ENCODE results near the gene GRIK4. TPM values are rescaled to one million over a fixed set of nuclear protein-coding genes. Genes with fewer than 3 reads are reported as not detected.
A peak's percentile ranks its signal among the peaks of the same experiment; 100 is the strongest.

GRIK4 gene
- total RNA-seq, 1 experiment from 2014 or later = not detected

- Histone ChIP-seq H4K20me1 (ENCODE audit: low read length) (no peaks in the 10 kb centered on the region), H2AFZ (ENCODE audit: low read length) (no peak overlapping the region), H3K4me3 (ENCODE audit: low read length) (no peak overlapping the region), H3K27ac (ENCODE audit: low read length) (no peak overlapping the region), H3K4me2 (ENCODE audit: low read length) (no peak overlapping the region), H3K79me2 (ENCODE audit: low read length) (no peaks in the 10 kb centered on the region), H3F3A (ENCODE audit: low read length, unreplicated experiment) (no peaks in the 10 kb centered on the region), H3K36me3 (ENCODE audit: low read depth, low read length) (no peaks in the 10 kb centered on the region), H3K9ac (ENCODE audit: low read length) (no peak overlapping the region), H3K9me3 (ENCODE audit: low read length) (no peaks in the 10 kb centered on the region), H3K9me2 (replicated peaks; ENCODE audit: low read length) (no peaks in the 10 kb centered on the region), H3K4me1 (ENCODE audit: insufficient read depth, low read length) (no peaks in the 10 kb centered on the region), H3K27me3 (ENCODE audit: low read length) (peaks cover 79% of the 10 kb centered on the region)
- TF ChIP-seq EZH2phosphoT487 (IDR thresholded peaks at IDR 0.05; ENCODE audit: borderline replicate concordance, low read length) (no peak), CTCF (conservative IDR thresholded peaks at IDR 0.05; ENCODE audit: low read depth, low read length) (no peak), EZH2 (IDR thresholded peaks at IDR 0.05; ENCODE audit: low read length, unreplicated experiment) (no peak)
- ChIA-PET POLR2A (ENCODE audit: unreplicated experiment) (no interaction called here), CTCF (no interaction called here)
- BruUV-seq (replicated peaks) = no TSS peak
- intact Hi-C loops (cut with micrococcal nuclease) = no loop called here
- ATAC-seq (no peak), DNase-seq (no peak)
These were observed 140.3 kb downstream of the GRIK4 start for GRCh38 chr11:120651836-120652235.

- Histone ChIP-seq H3K4me3 (ENCODE audit: low read length) (no peak overlapping the region), H3K9me3 (ENCODE audit: low read length) (no peaks in the 10 kb centered on the region), H3K36me3 (ENCODE audit: low read depth, low read length) (no peaks in the 10 kb centered on the region), H2AFZ (ENCODE audit: low read length) (no peak overlapping the region), H3K79me2 (ENCODE audit: low read length) (no peaks in the 10 kb centered on the region), H4K20me1 (ENCODE audit: low read length) (no peaks in the 10 kb centered on the region), H3K9ac (ENCODE audit: low read length) (no peak overlapping the region), H3K4me2 (ENCODE audit: low read length) (no peak overlapping the region), H3K27me3 (ENCODE audit: low read length) (peaks cover 69% of the 10 kb centered on the region), H3K4me1 (ENCODE audit: insufficient read depth, low read length) (no peaks in the 10 kb centered on the region), H3K27ac (ENCODE audit: low read length) (no peak overlapping the region), H3F3A (ENCODE audit: low read length, unreplicated experiment) (no peaks in the 10 kb centered on the region), H3K9me2 (replicated peaks; ENCODE audit: low read length) (no peaks in the 10 kb centered on the region)
- DNase-seq (peak; percentile 37), ATAC-seq (no peak)
- no TSS peak for BruUV-seq (replicated peaks)
- ChIA-PET CTCF (no interaction called here), POLR2A (ENCODE audit: unreplicated experiment) (interaction anchor here (0.5 kb wide), 1 partner anchor 1813 kb away, joined by 4 read pairs; no protein-coding TSS in a partner anchor)
- TF ChIP-seq EZH2phosphoT487 (IDR thresholded peaks at IDR 0.05; ENCODE audit: borderline replicate concordance, low read length) (no peak), EZH2 (IDR thresholded peaks at IDR 0.05; ENCODE audit: low read length, unreplicated experiment) (no peak), CTCF (conservative IDR thresholded peaks at IDR 0.05; ENCODE audit: low read depth, low read length) (0 out of 2 replicates have a peak, but pooled peaks have one; percentile 17)
- intact Hi-C loops (cut with micrococcal nuclease) = no loop called here
These were observed 141.3 kb downstream of the GRIK4 start for GRCh38 chr11:120652705-120653335.

- Histone ChIP-seq H3K4me1 (ENCODE audit: insufficient read depth, low read length) (no peaks in the 10 kb centered on the region), H3K9me3 (ENCODE audit: low read length) (no peaks in the 10 kb centered on the region), H3K4me3 (ENCODE audit: low read length) (no peak overlapping the region), H3K27ac (ENCODE audit: low read length) (no peak overlapping the region), H2AFZ (ENCODE audit: low read length) (no peak overlapping the region), H3F3A (ENCODE audit: low read length, unreplicated experiment) (no peaks in the 10 kb centered on the region), H3K9ac (ENCODE audit: low read length) (no peak overlapping the region), H3K4me2 (ENCODE audit: low read length) (no peak overlapping the region), H3K9me2 (replicated peaks; ENCODE audit: low read length) (no peaks in the 10 kb centered on the region), H3K36me3 (ENCODE audit: low read depth, low read length) (no peaks in the 10 kb centered on the region), H3K79me2 (ENCODE audit: low read length) (no peaks in the 10 kb centered on the region), H3K27me3 (ENCODE audit: low read length) (peaks cover 47% of the 10 kb centered on the region), H4K20me1 (ENCODE audit: low read length) (no peaks in the 10 kb centered on the region)
- intact Hi-C loops (cut with micrococcal nuclease) = no loop called here
- TF ChIP-seq CTCF (conservative IDR thresholded peaks at IDR 0.05; ENCODE audit: low read depth, low read length) = no peak
- no peak for TF ChIP-seq EZH2 (IDR thresholded peaks at IDR 0.05; ENCODE audit: low read length, unreplicated experiment)
- TF ChIP-seq EZH2phosphoT487 (IDR thresholded peaks at IDR 0.05; ENCODE audit: borderline replicate concordance, low read length) = no peak
- CTCF ChIA-PET = no interaction called here
- DNase-seq = no peak
- BruUV-seq (replicated peaks) = no TSS peak
- POLR2A ChIA-PET (ENCODE audit: unreplicated experiment) = no interaction called here
- ATAC-seq = no peak
These were observed 144.0 kb downstream of the GRIK4 start for GRCh38 chr11:120655589-120655988.

Data from PC-3 (cell line).